ENCODE data around the gene CYTH4. TPM values are rescaled to one million over a fixed set of nuclear protein-coding genes. Genes with fewer than 3 reads are reported as not detected.
A peak's percentile ranks its signal among the peaks of the same experiment; 100 is the strongest.

The CYTH4 gene
- total RNA-seq, 1 donor from 2014 or later = 57.1 TPM

DNA sequence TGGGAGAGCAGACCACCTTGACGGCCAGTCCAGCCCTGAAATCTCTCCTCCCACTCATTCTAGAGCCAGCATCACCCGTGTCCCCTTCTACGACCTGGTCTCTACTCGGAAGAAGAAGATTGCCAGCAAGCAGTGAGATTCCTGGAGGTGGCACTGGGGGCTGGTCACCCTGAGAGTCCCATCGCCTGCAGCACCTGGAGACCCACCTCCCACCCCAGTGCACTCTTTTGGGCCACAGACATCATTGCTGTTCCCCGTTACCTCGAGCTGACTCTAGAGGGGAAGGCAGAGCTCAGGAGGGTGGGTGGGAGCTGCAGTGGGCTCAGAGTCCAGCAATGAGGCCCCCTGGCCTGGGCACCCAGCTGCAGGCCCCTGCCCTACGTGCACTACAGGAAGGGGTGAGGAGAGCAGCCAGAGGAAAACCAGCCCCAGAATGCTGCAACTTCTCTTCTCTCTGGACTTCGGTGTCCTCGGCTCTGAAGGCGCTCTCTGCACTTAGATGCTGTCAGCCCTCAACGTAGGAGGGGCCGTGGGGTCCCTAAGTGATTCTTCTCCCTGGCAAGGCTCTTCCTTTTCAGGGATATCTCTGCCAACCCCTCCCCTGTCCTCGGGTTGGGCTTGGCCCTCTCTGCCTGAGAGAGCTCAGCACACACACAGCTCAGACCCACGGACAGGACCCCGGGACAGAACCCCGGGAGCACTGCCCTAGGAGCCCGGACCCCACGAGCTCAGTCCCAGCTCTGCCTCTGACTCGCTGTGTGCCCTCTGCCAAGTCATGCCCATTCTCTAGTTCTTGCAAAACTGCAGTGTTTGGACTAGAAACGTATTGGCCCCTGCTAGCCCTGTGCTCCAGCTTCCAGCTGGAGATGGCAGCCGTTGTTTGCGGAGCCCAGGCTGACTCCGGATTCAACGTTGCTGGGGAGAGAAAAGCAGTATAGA is 31.3 kb downstream of the CYTH4 start:
- Mint-ChIP-seq H3K27ac (peak overlapping the region; percentile 80), H3K9me3 (no peaks in the 10 kb centered on the region), H3K4me1 (ENCODE audit: low read depth) (peaks cover 69% of the 10 kb centered on the region), H3K27me3 (ENCODE audit: insufficient read depth) (no peaks in the 10 kb centered on the region), H3K36me3 (ENCODE audit: low read depth) (peaks cover 32% of the 10 kb centered on the region), H3K4me3 (no peak overlapping the region)
- DNase-seq (ENCODE audit: low spot score) = no peak
- intact Hi-C loops (cut with micrococcal nuclease) = loop anchor here (1.0 kb wide), 3 partner anchors 7 to 46 kb away; partner anchors contain the start of gene CYTH4

DNA sequence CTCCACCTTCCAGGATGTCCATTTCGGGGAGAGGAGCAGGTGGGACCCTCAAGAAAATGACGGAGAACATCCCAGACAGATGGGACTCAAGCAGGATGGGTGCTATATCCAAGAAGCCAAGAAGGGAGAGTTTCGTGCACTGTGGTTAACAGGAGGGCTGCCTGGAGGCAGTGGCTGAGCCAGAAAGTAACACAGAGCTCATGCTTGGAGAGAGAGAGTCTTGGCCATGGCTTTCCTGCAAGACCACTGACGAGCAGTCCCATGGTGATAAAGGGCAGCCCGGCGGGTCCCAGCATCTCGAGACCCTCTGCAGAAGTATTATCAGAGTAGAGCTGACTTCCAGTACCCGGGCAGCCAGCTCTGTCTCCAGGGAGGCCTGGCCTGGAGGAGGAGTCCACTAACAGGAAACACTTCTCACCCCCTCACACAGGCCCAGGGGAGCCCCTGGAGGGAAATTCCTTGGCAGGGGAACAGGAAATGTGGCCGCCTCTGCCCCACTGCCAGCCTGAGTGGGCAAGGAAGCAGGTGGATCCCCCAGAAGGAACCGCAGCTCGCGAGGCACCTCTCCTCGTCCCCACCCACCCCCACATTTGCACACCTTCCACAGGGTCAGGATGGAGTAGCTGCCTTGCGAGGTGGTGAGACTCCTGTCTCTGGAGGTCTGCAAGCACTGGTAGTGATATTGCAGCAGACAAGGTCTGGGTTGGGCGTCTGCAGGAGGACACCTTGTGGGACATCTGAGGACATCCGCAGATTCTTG is 32.2 kb downstream of the CYTH4 start:
- no peaks in the 10 kb centered on the region for H3K9me3 Mint-ChIP-seq
- intact Hi-C loops (cut with micrococcal nuclease) = loop anchor here (1.0 kb wide), 3 partner anchors 8 to 47 kb away; partner anchors contain the start of gene CYTH4
- H3K4me1 Mint-ChIP-seq (ENCODE audit: low read depth) = peaks cover 61% of the 10 kb centered on the region

DNA sequence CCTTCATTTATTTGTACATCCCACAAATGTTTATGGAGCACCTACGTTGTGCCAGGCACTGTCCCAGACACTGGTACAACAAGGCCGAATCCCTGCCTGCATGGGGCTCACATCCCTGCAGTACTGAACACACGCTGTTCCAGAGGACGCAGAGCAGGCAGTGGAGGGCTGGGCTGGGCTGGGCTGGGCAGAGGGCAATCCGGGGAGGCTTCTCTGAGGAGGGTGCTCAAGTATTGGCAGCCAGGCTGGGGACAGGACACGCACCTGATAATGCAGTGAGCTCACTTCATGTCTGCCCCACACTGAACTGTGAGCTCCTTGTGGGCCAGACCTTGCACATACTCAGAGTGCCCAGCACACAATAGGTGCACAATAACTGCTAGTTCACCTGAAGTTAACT is 34.1 kb downstream of the CYTH4 start:
- no peak for DNase-seq (ENCODE audit: low spot score)
- peaks cover 13% of the 10 kb centered on the region for H3K36me3 Mint-ChIP-seq (ENCODE audit: low read depth)
- H3K4me1 Mint-ChIP-seq (ENCODE audit: low read depth) = peaks cover 45% of the 10 kb centered on the region
- H3K27ac Mint-ChIP-seq = no peak overlapping the region
- intact Hi-C loops (cut with micrococcal nuclease) = no loop called here
- H3K4me3 Mint-ChIP-seq = no peak overlapping the region
- H3K9me3 Mint-ChIP-seq = no peaks in the 10 kb centered on the region
- peaks cover 16% of the 10 kb centered on the region for H3K27me3 Mint-ChIP-seq (ENCODE audit: insufficient read depth)

More for the DNA sequence above, 32.2 kb downstream of the CYTH4 start:
- Mint-ChIP-seq H3K36me3 (ENCODE audit: low read depth) (peaks cover 28% of the 10 kb centered on the region), H3K27me3 (ENCODE audit: insufficient read depth) (peaks cover 3% of the 10 kb centered on the region), H3K4me3 (peak overlapping the region; percentile 58), H3K27ac (peak overlapping the region; percentile 80)
- peak; percentile 56 for DNase-seq (ENCODE audit: low spot score)

DNA sequence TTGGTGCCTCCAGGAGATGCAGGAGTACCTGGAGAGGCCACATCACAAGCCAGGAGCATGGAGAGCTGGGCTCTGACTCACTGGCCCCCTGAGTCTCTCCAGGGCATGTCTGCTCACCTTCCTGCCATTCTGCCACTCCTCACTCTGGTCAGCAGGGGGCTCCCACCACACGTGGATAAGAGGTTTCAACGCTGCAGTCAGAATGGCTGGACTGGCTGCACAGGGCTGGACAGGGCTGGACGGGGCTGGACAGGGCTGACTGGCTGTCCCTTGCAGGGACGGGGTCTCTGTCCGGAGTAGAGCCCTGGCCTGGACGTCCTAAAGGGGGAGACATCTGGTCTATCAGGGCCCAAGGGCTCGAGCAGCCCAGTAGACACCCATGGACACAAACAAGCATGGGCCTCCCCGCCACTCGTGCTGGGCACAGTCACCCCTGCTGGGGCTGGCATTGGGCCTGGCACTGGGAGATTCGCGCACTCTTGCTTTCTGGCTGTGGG is 34.6 kb downstream of the CYTH4 start:
- Mint-ChIP-seq H3K4me1 (ENCODE audit: low read depth) (peaks cover 45% of the 10 kb centered on the region), H3K36me3 (ENCODE audit: low read depth) (peaks cover 13% of the 10 kb centered on the region), H3K9me3 (no peaks in the 10 kb centered on the region), H3K4me3 (no peak overlapping the region), H3K27me3 (ENCODE audit: insufficient read depth) (peaks cover 17% of the 10 kb centered on the region), H3K27ac (no peak overlapping the region)
- peak; percentile 51 for DNase-seq (ENCODE audit: low spot score)
- intact Hi-C loops (cut with micrococcal nuclease) = loop anchor here (1.0 kb wide), 3 partner anchors 112 to 250 kb away; no protein-coding TSS in a partner anchor

DNA sequence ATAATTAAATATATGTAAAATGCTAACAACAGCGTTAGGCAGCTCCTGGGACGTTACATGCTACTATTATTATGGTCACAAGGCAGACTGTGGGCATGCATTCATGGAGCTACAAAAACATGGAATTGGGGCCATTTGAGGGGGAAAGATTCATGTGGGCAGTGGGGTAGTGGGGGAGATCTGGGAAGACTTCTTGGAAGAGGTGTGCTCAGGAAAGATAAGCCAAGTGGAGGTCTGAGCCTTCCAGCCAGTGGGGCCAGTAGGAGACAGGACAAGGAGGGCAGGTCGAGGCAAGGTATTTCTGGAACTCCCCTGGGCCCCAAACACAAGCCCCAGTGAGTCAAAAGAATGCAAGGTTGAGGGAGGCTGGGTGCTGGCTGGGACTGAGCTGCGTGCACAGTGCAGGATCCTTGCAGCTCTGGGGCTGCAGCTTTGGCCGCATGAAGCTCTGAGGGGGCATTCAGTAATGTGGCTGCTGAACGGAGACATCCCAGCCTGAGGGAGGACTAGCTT is 35.4 kb downstream of the CYTH4 start:
- peaks cover 38% of the 10 kb centered on the region for H3K4me1 Mint-ChIP-seq (ENCODE audit: low read depth)
- H3K36me3 Mint-ChIP-seq (ENCODE audit: low read depth) = peaks cover 6% of the 10 kb centered on the region
- no peak for DNase-seq (ENCODE audit: low spot score)
- no peaks in the 10 kb centered on the region for H3K9me3 Mint-ChIP-seq
- intact Hi-C loops (cut with micrococcal nuclease) = loop anchor here (1.0 kb wide), 3 partner anchors 112 to 250 kb away; no protein-coding TSS in a partner anchor
- H3K27me3 Mint-ChIP-seq (ENCODE audit: insufficient read depth) = peaks cover 26% of the 10 kb centered on the region
- no peak overlapping the region for H3K4me3 Mint-ChIP-seq
- H3K27ac Mint-ChIP-seq = no peak overlapping the region

DNA sequence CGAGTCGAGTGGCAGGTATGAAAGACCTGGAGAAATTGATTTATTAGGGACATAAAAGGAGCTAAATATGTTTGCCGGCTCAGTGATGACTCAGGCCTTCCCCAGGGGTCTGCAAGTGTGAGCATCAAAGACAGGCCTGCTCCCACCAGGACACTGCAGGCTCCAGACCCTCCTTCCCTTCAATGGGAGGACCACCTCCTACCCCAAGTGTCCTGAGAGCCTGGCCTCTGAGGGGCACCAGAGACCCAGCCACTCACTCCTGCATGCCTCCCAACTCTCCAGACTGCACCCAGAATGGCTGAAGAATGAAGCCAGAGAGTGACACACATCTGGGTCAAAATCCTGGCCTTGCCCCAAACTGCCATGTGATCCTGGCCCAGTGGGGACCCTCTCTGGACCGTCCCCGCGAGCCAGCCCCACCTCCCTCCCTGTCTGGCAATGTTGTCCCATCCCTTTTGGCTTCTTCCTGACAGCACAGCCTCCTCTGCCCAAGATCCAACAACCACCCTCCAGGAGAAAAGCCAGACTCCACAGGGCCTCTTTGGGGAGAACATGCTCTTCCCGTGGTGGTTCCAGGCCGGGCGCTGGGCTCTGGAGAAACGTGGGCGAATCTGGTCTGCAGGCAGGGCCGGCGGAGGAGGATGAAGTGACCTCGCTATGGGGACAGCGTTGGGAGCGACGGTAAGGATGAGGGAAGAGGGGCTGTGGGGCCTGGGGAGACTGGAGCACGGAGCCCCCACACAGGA is 36.2 kb downstream of the CYTH4 start:
- DNase-seq (ENCODE audit: low spot score) = no peak
- Mint-ChIP-seq H3K27ac (no peak overlapping the region), H3K9me3 (no peaks in the 10 kb centered on the region), H3K36me3 (ENCODE audit: low read depth) (peaks cover 2% of the 10 kb centered on the region), H3K4me1 (ENCODE audit: low read depth) (peaks cover 32% of the 10 kb centered on the region), H3K4me3 (no peak overlapping the region), H3K27me3 (ENCODE audit: insufficient read depth) (peaks cover 32% of the 10 kb centered on the region)
- intact Hi-C loops (cut with micrococcal nuclease) = no loop called here

DNA sequence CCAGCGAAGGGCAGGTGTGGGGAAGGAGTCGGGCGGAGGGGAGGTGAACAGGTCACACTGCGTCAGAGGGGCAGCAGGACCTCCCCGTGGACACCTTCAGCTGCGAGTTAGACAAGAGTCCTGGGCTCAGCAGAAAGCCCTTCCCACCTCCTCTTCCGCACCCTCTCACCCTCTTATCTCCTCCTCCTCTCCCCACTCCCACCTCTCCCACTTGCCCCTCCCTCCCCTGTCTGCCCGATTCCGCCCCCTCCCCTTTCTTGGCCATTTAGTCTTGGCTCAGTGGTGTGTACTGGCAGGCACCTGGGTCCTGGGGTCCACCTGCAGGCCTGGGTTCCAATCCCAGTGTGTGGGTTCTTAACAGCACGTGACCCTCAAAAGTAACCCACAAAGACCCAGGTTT is 37.2 kb downstream of the CYTH4 start:
- H3K4me3 Mint-ChIP-seq = no peak overlapping the region
- H3K36me3 Mint-ChIP-seq (ENCODE audit: low read depth) = peaks cover 2% of the 10 kb centered on the region
- H3K27ac Mint-ChIP-seq = no peak overlapping the region
- intact Hi-C loops (cut with micrococcal nuclease) = no loop called here
- DNase-seq (ENCODE audit: low spot score) = no peak
- H3K27me3 Mint-ChIP-seq (ENCODE audit: insufficient read depth) = peaks cover 41% of the 10 kb centered on the region
- H3K4me1 Mint-ChIP-seq (ENCODE audit: low read depth) = peaks cover 22% of the 10 kb centered on the region
- H3K9me3 Mint-ChIP-seq = no peaks in the 10 kb centered on the region

DNA sequence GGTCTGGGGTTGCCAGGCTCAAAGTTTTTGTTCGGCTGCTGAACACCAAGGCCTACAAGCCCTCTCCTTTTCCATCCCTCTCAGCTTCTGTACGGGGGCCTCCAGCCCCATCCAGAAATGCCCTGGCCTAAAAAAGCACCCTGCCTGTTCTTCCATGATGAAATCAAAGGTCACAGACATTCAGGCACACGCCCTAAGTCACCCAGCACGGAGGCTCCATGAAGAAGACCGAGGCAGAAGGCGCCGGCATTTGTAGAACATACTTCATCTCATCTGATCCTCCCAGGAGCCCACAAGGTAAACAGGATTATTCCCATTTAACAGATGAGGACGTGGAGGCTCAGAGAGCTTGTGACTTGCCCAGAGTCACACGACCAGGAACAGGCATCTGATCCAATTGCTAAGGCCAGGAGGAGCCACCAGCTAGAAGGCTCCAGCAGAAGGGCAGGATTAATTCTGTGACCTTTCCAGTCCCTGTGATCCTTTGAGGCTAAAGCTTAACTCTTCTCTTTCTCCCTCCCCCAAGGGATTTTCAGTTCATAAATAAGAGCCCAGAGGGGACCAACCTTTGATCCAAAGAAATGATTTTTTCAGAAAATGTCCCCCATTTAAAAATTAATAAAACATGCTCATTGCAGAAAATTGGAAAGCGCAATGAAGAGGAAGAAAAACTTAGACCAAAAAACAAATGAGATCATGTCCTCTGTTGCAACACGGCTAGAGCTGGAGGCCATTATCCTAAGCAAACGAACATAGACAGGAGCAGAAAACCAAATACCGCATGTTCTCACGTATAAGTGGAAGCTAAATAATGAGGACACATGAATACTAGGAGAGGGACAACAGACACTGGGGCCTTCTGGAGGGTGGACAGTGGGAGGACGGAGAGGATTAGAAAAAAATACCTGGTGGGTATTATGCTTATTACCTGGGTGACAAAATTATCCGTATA is 38.7 kb downstream of the CYTH4 start:
- H3K4me1 Mint-ChIP-seq (ENCODE audit: low read depth) = peaks cover 12% of the 10 kb centered on the region
- H3K27ac Mint-ChIP-seq = no peak overlapping the region
- H3K4me3 Mint-ChIP-seq = no peak overlapping the region

DNA sequence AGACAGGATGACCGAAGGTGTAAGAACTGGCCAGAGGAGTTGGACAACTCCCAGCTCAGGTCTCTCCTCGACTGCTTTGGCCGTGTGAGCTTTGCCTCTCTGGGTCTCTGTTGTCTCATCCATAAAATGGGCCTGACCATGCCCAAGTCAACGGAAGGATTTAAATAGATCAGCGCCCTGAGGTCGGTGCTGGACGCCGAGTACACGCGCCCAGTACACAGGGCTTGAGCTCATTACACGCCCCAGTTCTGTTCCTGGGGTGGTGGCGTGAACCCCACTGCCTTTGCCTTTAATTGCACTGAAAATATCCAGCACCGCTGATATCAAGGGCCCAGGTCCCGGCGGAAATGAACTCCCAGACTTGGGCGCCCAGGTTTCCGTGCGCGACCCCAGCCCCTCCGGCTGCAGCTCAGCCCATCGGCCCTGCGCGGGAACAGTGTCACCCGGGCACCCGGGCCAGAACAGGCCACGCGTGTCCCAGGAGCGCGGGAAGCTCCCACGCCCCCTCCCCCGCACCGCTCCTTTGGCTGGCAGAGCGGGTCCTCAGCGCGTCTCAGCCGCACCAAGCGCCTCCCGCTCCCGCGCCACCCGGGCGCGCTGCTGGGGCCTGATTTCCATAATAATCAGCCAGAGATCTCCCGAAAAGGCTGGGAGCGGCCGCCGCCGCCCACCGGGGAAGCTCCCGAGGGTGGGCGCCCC is 42.2 kb downstream of the CYTH4 start:
- no peak overlapping the region for H3K4me3 Mint-ChIP-seq
- no peak for DNase-seq (ENCODE audit: low spot score)
- H3K4me1 Mint-ChIP-seq (ENCODE audit: low read depth) = no peaks in the 10 kb centered on the region
- H3K27me3 Mint-ChIP-seq (ENCODE audit: insufficient read depth) = peaks cover 73% of the 10 kb centered on the region
- no peaks in the 10 kb centered on the region for H3K9me3 Mint-ChIP-seq
- intact Hi-C loops (cut with micrococcal nuclease) = no loop called here
- H3K27ac Mint-ChIP-seq = no peak overlapping the region
- no peaks in the 10 kb centered on the region for H3K36me3 Mint-ChIP-seq (ENCODE audit: low read depth)

More for the DNA sequence above, 38.7 kb downstream of the CYTH4 start:
- DNase-seq (ENCODE audit: low spot score) = no peak
- intact Hi-C loops (cut with micrococcal nuclease) = no loop called here
- no peaks in the 10 kb centered on the region for H3K36me3 Mint-ChIP-seq (ENCODE audit: low read depth)
- H3K27me3 Mint-ChIP-seq (ENCODE audit: insufficient read depth) = peaks cover 47% of the 10 kb centered on the region
- no peaks in the 10 kb centered on the region for H3K9me3 Mint-ChIP-seq

DNA sequence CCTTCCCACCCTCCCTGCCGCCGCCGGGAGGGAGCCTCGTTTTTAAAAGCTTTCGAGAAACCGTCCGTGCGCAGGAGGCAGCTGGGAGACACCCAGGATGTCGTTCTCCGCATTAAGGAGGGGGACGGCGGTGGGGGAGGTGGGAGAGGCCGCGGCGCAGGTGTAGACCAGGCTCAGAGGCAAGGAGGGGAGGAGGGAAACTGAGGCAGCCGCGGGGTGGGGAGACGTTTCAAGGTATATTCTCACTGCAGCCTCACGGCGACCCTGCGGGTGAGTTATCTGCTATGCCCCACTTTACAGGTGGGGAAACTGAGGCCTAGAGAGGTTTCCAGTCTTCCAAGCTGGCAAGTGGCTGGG is 42.7 kb downstream of the CYTH4 start:
- H3K4me3 Mint-ChIP-seq = no peak overlapping the region
- DNase-seq (ENCODE audit: low spot score) = no peak
- intact Hi-C loops (cut with micrococcal nuclease) = no loop called here
- no peak overlapping the region for H3K27ac Mint-ChIP-seq
- H3K36me3 Mint-ChIP-seq (ENCODE audit: low read depth) = no peaks in the 10 kb centered on the region
- H3K4me1 Mint-ChIP-seq (ENCODE audit: low read depth) = no peaks in the 10 kb centered on the region
- peaks cover 72% of the 10 kb centered on the region for H3K27me3 Mint-ChIP-seq (ENCODE audit: insufficient read depth)
- no peaks in the 10 kb centered on the region for H3K9me3 Mint-ChIP-seq

DNA sequence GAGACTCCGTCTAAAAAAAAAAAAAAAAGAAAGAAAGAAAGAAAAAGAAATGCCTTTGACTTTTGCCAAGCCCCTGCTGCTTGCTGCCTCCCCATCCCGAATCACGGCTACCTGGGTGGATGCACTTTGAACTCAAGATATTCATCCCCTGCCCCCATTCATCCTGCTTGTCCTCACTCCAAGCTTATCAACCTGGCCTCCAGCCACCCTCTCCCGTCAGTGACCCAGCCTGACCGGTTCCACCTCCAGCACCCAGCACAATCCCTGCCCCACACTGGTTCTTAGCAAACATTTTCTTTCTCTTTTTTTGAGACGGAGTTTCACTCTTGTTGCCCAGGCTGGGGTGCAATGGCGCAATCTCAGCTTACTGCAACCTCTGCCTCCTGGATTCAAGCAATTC is 44.4 kb downstream of the CYTH4 start:
- Mint-ChIP-seq H3K27me3 (ENCODE audit: insufficient read depth) (peaks cover 64% of the 10 kb centered on the region), H3K4me1 (ENCODE audit: low read depth) (no peaks in the 10 kb centered on the region), H3K27ac (no peak overlapping the region), H3K36me3 (ENCODE audit: low read depth) (no peaks in the 10 kb centered on the region), H3K9me3 (no peaks in the 10 kb centered on the region), H3K4me3 (no peak overlapping the region)
- DNase-seq (ENCODE audit: low spot score) = no peak
- intact Hi-C loops (cut with micrococcal nuclease) = no loop called here

All from activated T-helper 1 cell treated with anti-CD3 and anti-CD28 coated beads, Interleukin-12 subunit alpha, Interleukin-12 subunit beta, Interleukin-2, Interleukin-4 antibody, amounts not matched to agents 30 ng/mL and 10 ng/mL and 1 ng/mL, durations not matched to agents 14 hours and 24 hours and 36 hours (primary cell).